Measurements from ENCODE around the gene DCAF8.

DNA sequence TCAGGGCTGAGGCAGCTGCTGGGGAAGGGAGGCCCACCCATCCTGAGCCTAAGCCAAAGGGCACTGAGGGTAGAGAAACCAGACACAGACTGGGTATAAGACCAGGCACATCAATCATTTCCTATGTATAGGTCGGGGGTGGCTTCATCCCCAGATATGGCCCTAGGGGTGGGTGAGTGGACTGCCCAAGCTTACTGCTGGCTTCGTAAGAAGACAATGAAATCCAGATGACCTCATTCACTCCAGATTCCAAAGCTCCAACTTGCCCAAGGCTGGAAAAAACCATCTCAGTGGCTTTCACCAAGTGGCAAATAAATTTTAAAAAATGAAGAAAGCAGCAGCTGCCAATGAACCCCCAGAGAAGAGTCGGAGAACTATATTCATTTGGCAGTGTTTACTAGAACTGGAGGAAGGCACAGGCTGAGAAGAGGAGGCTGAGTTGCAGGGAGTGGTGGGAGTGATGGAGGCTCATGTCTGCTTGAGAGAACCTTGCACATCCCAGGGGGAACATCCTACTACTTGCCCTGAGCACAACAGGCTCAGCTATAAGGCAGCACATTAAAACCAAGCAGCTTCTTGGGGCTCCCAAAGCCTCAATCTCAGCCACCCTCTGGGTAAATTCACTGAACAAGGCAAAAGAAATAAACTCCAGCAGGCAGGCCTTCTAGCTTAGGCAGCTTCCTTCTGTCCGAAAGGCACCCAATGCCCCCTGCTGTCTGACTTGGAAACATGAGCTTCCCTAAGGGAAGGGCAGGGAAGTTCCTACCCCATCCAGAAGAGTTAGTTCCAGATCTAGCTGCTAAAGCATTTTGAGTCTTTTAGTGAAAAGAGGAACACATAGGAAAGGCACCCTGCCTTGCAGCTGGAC is 43.1 kb downstream of the DCAF8 start:
- TF ChIP-seq, protein P1, sequence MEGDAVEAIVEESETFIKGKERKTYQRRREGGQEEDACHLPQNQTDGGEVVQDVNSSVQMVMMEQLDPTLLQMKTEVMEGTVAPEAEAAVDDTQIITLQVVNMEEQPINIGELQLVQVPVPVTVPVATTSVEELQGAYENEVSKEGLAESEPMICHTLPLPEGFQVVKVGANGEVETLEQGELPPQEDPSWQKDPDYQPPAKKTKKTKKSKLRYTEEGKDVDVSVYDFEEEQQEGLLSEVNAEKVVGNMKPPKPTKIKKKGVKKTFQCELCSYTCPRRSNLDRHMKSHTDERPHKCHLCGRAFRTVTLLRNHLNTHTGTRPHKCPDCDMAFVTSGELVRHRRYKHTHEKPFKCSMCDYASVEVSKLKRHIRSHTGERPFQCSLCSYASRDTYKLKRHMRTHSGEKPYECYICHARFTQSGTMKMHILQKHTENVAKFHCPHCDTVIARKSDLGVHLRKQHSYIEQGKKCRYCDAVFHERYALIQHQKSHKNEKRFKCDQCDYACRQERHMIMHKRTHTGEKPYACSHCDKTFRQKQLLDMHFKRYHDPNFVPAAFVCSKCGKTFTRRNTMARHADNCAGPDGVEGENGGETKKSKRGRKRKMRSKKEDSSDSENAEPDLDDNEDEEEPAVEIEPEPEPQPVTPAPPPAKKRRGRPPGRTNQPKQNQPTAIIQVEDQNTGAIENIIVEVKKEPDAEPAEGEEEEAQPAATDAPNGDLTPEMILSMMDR (IDR thresholded peaks at IDR 0.05; ENCODE audit: low read length): peak; percentile 10; the same call in 1 of the 2 replicates
- TF ChIP-seq EZH2 (IDR thresholded peaks at IDR 0.05; ENCODE audit: borderline replicate concordance, low read length): no peak
